Stimulated activated CD8-positive, alpha-beta memory T cell treated with anti-CD3 and anti-CD28 coated beads, Interleukin-2, amount 100 ng/mL, for 1 hour (primary cell): ENCODE results near the gene FMN2.
"Not testable (repeated sequence)": the region's sequence is repeated elsewhere in the genome, so short reads cannot be mapped to it uniquely, and the experiment has no call there.

Source experiments
- DNase-seq, 2 donors: peaks; one replicate each; pipeline ENCODE4 v3.0.0-alpha.2; 2020; ENCODE audit warnings: low read depth in 2 of 2

The FMN2 gene

GRCh38 chr1:240138867-240139266, 47.2 kb downstream of the FMN2 start:
- DNase-seq, result no peak

GRCh38 chr1:240139511-240139910, 47.8 kb downstream of the FMN2 start:
- no peak for DNase-seq

- DNase-seq, result no peak
Measured at GRCh38 chr1:240145120-240145519, 53.4 kb downstream of the FMN2 start.

- no peak for DNase-seq
Measured at GRCh38 chr1:240148333-240148732, 56.6 kb downstream of the FMN2 start.

- DNase-seq, result no peak
Measured at GRCh38 chr1:240149484-240150094, 57.9 kb downstream of the FMN2 start.

GRCh38 chr1:240151136-240151735, 59.6 kb downstream of the FMN2 start:
- DNase-seq, result no peak

- DNase-seq, result no peak
Measured at GRCh38 chr1:240152611-240153297, 61.1 kb downstream of the FMN2 start.

GRCh38 chr1:240155605-240156004, 63.9 kb downstream of the FMN2 start:
- no peak for DNase-seq

- DNase-seq, result no peak
Measured at GRCh38 chr1:240164742-240165141, 73.1 kb downstream of the FMN2 start.

- DNase-seq, result no peak
Measured at GRCh38 chr1:240169188-240169587, 77.5 kb downstream of the FMN2 start.

GRCh38 chr1:240170266-240170665, 78.6 kb downstream of the FMN2 start:
- DNase-seq, result no peak

GRCh38 chr1:240170806-240171205, 79.1 kb downstream of the FMN2 start:
- no peak for DNase-seq

GRCh38 chr1:240171907-240172306, 80.2 kb downstream of the FMN2 start:
- DNase-seq, result no peak

- DNase-seq, result no peak
Measured at GRCh38 chr1:240173836-240174235, 82.2 kb downstream of the FMN2 start.

- no peak for DNase-seq
Measured at GRCh38 chr1:240174734-240175133, 83.1 kb downstream of the FMN2 start.

GRCh38 chr1:240178366-240178765, 86.7 kb downstream of the FMN2 start:
- no peak for DNase-seq

- DNase-seq, result not testable (repeated sequence)
Measured at GRCh38 chr1:240184682-240185081, 93.0 kb downstream of the FMN2 start.

GRCh38 chr1:240188139-240188538, 96.5 kb downstream of the FMN2 start:
- no peak for DNase-seq

GRCh38 chr1:240189386-240189989, 97.8 kb downstream of the FMN2 start:
- no peak for DNase-seq

GRCh38 chr1:240190881-240191401, 99.3 kb downstream of the FMN2 start:
- DNase-seq, result no peak

- DNase-seq, result no peak
Measured at GRCh38 chr1:240192851-240193250, 101.2 kb downstream of the FMN2 start.

GRCh38 chr1:240193679-240194078, 102.0 kb downstream of the FMN2 start:
- no peak for DNase-seq

- DNase-seq, result no peak
Measured at GRCh38 chr1:240194120-240194519, 102.4 kb downstream of the FMN2 start.
